ENCODE results near the gene SAMD4A.
A peak's percentile ranks its signal among the peaks of the same experiment; 100 is the strongest.

SAMD4A gene

DNA sequence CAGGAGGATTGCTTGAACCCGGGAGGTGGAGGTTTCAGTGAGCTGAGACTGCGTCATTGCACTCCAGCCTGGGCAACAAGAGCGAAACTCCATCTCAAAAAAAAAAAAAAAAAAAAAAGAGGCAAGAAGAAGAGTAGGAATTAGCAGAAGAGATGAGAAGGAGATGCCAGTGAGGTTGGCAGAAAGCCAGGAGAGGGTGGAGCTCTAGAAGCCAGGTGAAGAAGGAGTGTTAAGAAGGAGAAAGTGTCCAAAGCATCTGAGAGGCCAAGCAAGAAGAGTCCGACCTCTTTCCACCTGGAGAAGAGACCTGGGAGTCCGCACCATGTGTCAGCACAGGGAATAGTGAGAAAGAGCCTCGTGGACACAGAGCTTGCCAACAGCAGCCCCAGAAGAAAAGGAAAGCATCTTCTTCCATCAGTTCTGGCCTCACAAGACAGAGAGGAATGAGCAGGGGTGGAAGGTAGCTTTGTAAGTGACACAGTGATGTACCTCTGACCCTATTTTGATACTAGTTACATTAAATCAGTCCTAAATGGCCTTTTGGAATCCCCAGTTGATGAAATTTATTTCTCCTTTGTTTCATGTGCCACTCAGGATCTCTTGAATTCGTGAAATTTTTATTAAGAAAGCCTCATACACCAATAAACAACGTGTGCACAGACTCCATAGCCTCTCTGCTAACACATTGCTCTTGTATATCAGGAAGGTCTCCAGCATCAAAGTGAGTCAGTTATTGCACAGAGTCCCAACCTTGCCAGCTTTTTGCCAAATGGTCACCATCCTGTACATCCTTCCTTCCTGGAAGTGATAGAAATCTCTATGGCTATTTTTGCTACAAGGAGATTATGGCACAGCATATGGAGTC, 70.6 kb downstream of the SAMD4A start:
- DNase-seq, result no peak

DNA sequence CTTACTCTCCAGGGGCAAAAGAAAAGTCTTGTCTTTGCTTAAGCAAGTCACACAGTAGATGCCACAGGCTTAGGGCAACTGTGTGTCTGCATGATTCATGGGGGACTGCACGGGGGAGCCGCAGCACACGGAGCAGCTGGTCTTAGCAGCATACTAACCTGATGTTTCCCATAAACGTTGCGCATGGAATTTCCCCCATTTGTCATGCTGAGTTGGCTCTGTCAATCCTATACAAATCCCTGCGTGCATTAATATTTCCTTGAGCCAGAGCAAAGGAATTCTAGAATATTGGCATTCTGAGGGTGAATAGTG, 71.2 kb downstream of the SAMD4A start:
- no peak for DNase-seq

DNA sequence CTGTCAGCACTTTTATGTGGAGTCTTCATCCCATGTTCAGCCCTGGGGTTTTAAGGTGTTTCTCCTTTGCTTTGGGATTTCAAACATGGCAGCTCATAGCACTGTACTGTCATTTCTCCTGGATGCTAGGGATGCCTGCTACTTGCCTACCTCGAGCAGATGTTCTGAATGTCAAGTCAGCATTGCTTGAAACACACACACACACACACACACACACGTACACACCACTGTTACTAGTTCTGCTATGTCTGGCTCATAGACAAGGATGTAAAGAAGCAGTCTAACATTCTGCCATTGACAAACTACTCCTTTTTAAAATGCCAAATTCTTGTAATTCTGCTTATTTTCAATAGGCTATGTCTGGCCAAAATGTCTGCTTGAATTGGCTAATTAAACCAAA, 72.7 kb downstream of the SAMD4A start:
- DNase-seq, result no peak

DNA sequence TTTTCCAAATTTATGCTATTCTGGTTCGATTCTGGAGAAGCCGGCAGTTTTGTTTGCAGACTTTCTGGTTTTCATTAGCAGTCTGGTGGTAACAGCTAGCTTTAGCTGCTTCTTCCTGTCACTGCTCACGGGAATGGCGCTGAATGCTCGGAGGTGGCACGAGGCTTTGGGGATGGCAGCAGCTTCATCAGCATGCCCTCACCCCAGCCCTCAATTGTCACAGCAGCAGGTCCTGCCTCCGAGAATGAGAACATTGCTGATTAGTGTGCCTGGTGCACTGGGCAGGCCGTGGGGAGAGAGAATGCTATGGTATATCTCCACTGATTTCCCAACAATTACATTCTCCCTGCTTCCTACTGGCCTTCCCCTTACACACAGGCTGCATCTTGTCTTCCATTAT, 73.6 kb downstream of the SAMD4A start:
- DNase-seq, result no peak

DNA sequence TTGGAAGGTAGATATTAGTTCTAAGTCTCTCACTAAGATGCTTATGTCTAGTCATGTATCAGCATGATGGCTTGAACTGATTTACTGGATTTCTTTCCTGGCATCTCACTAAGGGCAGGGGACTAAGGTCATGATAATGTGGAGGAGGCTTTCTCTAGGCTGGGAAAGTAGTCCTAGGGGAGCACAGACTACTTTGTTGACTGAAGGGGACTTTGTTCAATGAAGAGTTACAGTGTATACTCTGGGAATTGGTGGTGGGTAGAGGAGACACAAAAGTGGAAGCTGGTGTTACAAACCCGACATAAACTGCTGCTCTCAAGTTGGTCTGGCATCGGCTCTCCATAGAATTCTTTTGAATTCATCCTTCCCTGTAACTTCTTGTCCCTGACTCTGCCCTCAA, 75.2 kb downstream of the SAMD4A start:
- DNase-seq, result no peak

DNA sequence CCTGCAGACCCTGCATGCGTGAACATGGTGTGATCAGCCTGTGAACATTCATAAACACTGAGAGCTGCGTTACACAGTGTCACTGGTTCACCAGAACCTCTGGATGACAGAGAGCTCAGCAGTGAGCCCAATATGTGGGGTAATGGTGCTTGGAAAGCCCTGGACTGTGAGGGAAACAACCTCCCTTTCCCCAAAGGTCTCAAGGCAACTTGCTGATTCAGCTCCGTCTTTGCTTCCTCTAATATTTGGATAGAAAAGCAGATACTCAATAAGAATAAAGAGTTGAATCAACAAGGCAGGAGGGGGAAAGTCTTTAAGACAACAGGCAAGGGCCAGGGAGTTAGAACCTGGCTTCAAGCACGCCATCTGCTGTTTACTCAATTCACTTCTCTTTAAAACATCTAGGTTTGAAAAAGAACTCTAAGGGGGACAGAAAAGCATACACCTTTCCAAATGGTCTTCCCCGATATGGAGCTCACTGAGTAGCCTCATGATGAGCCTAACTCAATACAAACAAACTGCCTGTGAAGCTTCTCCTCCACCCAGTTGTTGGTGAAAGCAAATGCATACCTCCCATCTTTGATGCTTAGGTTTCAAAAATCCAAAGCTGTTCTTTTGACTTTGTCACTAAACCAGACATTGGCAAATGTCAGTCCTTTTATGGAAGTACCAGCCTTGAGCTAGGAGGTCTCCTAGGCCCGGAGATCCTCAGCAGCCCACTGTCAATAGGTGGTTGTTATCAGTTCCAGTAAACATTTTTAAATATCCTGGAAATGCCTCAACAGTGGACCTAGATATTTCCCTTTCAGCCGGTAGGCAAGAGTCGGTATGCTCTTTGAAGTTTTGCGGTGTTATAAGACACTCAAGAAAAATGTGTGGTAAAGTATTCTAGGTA, 76.1 kb downstream of the SAMD4A start:
- DNase-seq, result peak; percentile 21 to 46

DNA sequence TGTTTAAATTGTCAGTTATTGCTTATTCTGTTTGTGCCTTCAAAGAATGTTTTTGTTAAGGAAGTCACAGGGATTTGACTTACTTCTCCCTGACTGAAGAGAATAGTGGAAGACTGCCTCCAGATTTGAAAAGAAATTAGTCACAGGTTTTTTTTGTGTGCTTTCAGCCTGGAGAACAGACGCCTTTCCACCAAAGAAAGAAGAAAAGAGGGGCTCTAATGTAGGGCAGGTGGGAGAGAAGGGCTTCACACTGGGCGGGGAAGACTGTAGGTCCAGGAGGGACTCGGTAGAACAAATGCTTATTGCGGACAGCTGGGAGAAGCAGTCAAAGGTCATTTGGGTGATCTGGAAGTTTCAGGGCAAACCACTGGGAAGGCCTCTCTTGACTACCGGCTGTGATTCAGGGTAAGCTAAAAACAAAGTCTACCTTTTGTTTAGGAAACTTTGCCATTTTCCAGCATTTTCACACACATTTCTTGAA, 76.8 kb downstream of the SAMD4A start:
- no peak for DNase-seq

DNA sequence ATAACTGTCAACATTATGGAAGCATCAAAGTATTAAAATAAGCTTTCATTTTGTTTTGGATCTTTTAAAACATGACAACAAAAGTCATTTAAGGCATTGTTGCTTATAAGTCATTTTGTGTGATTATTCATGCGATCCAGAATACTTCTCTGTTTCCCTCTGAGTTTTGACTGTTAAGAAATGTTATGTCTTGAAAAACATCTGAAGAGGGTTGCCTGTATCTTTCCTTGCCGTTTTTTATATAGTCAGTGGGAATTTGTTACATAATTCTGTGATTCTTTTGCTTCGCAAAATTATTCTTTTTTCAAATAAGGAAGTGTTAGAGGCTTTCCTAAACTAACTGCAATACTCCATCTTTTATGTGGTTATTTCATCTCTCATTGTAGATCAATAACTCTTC, 78.7 kb downstream of the SAMD4A start:
- DNase-seq, result no peak

DNA sequence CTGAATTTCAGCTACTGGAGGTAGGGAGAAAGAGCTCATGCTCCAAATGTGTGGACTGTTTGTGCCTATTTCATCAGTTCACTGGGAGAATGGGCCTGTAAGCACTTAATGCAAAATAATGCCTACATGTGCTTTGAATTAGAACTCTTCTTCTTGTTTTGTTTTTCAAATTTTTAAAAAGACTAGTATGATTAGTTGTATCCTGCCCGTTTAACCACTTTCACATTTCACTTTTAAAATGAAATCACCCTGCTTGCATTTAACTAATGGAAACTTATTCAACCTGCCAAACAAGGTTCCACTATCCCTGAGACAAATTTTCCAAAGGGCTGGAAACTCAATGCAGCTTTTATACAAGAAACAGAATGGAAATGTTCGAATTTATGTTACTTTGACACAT, 79.7 kb downstream of the SAMD4A start:
- DNase-seq, result no peak

DNA sequence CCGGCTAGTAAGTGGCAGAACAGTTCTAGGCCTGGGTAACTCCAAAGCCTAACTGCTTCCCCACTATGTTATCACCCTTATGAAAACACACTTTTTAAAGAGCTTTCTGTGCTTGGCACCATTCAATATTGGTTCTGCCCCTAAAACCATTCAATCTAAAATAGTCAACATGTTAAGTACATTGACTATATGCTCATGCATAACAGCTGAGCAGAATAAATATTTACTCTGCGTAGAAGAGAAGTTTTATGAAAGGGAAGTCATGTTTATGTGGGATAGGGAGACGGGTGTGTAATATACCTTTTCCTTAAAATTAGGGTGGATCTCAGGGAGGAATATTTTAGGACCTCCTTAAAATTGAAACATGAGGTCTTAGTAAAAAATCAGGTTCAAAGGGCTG, 80.5 kb downstream of the SAMD4A start:
- DNase-seq, result no peak

DNA sequence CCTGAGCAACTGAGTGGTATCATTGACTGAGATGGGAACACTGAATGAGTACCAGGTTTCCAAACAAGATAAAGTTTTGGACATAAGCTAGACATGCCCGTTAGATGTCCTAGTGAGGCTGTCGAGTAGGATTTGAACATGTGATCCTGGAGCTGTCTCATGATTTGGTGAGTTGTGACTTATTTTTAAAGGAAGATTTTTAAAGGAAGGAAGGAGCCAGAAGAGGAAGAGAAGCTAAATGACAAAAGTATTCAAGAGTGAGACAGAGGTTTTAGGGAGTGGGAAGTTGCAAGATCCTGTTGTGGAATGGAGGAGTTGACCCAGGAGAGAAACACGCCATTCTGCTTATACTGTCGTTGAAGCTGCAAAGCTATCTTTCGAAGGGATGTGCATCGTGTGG, 82.1 kb downstream of the SAMD4A start:
- no peak for DNase-seq

DNA sequence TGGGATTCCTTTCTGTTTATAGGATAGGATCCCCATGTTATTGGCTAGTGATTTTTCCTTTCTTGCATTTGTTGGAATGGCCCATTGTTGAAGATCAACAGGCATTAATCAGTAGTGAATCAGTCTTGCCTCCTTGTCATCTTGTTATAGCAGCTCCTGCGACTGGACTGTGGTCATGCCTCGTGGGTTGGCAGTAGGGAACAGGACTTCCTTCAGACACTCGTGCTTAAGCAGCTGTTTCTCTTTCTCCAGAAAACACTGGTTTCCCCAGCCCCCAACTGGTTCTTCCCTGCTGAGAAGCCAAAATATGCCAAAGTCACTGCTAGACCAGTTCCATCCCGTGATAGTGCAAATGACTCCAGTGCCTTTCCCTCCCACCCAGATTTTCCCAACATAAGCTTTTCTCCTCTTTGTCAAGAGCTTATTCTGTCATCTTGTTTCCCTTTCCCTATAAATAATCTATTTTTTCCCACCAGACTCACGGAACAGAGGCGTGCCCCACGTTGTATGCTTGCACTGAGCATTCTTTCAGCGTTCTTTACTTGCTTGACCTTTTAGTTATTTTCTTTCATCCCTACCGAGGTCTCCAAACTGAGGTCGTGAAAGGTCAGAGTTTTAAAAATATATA, 83.5 kb downstream of the SAMD4A start:
- no peak for DNase-seq

DNA sequence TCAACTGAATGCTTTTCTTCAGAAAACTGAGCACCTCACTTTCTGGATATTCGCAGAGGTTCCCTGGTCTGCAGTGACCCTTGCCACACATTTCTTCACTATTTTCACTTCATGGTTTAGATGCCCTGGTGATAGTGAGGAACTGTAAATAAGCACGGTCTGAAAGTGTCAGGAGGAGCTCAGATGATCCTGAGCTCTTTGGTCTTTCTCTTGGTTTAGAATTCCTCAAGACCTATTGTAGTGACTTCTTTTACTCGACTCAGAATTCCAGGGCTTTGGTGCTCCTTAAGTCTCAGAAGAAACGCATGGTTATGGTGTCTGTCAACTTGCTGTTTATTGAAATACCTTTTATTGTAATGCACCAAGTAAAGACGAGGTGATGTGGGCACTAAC, 84.0 kb downstream of the SAMD4A start:
- DNase-seq, result no peak

DNA sequence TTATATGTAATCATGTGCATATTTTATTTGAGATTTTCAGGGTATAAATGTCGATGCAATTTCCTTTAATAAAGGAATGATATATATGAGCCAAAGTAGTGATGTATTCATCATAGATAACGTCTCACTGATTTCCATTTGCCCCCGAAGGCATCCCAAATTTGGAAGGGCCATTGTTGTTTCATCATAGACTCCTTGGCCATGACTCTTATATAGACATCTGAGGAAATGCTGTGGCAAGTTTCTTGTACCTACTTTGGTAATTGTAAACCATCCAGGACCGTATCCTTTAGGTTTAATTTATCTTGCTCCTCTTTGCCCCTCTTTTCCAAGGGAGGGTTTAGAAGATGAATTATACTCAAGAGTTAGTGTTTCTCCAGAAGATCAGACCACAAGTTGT, 84.7 kb downstream of the SAMD4A start:
- DNase-seq, result no peak

DNA sequence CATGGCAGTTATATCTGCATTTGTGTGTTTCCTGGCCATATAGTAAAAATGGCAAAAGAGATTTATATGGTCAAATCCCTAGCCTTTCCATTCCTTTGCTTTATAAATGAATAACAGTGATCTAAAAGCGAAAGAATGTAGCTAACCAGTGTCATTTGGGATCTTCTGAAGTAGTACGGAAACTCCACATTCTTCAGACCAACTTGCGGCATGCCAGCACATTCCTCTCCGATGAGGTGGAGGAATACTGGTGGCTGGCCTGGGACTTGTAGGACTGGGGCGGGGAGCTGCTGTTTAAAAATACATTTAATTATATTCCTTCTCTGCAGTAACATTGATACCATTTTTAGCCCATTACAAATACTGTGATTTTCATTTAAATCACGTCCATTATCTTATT, 85.3 kb downstream of the SAMD4A start:
- DNase-seq, result no peak

DNA sequence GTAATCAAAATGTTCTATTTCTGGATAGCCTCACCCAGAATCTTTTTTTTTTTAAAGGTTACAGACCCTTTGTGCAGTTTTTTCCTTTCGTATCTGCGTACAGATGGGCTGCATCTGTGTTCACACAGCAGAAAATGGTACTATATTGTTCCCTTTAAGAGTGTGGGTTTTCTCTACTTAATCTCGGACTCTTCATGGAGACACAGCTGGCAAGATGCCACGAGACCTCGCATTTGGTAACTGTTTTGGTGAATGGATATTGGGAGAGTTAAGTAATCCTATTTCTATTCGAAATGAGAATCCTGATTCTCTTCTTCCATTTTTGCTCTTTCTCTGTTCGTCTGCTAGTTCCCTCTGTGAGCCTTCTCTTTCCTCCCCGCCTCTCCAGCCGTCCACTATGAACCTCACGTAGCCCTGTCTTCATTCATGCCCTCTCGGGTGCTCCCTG, 85.7 kb downstream of the SAMD4A start:
- DNase-seq, result no peak

DNA sequence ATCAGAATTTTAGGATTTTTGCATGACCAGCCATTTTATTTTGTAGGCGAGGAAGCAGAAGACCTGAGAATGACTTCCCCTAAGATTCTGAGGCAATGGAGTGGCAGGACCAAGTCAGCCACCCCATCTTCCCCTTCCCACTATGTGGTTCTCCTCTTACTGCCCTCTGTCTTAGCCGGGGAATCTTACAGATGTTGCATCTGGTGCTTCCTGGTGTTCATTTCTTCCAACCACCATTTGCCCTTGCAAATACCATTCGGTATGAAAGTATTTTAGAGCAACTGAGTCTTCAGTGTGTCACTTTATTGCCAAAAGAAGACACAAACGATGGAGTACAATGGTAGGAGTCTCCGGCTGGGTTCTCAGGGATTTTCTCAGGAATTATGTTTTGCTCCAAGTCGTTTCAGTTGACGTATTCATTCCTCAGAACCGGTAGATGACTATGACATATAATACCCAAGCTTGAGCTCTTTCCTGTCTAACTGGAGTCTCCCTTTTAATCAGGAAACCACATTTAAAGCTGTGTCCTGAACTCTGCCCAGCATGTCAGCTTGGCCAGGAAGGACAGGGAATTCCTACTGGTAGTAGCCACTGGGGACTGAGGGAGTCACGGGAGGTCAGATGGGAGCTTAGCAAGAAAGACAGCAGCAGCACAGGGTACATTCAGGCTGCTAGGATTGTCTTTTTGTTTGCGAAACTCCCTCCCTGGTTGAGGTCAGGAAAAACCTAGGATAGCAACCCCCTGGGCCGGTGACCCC, 87.0 kb downstream of the SAMD4A start:
- DNase-seq, result no peak

DNA sequence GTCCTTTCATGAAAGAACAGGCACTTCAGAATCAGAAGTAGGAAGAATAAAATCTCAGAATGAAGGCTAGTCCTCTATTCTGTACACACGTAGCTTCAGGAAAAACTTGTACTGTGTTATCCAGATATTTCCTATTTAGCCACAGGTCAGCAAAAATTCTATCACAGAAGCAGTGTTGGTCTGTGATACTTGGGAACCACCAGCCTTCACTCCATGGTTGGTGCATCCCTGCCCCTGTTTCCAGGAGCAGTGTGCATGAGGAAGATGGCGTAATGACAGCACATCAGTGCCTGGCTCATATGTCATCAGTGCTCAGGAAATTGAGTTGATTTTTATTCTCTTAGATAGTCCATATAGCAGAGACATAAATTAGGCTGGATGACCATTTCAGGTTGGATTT, 87.7 kb downstream of the SAMD4A start:
- DNase-seq, result no peak

DNA sequence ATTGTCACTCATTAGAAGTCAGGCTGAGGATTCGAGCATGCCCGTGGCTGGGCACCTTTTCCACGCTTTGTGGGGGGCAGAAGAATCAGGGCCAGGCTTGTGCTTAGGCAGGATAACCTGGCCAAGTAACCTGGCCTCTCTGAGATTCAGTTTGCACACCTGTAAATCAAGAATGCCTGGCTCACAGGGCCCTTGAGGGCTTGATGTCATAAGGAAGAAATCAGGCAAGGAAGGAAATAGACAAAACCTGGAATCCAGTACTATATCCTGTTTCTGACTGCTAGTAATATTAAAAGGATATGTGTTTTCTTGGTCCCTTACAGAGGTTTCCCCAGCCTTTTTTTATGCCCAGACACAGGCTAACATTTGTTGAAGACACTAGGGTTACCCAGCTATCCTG, 91.9 kb downstream of the SAMD4A start:
- DNase-seq, result no peak

DNA sequence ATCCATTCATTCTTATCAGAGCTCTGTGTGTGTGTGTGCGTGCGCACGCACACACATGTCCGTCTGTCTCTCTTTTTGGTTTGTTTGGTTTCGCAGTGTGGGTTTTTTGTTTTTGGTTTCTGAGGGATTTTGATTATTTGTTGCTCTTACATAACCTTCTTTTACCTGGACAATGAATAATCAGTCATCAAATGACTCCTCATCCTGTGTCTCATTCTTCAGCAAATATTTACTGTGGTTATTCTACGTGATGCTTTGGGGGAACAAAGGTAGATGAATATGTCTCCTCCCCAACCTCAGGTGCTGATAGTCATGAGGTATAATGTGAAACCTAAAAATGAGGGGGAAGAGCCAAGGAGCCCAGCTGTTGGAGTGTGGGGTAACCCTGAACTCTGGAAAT, 92.4 kb downstream of the SAMD4A start:
- no peak for DNase-seq

DNA sequence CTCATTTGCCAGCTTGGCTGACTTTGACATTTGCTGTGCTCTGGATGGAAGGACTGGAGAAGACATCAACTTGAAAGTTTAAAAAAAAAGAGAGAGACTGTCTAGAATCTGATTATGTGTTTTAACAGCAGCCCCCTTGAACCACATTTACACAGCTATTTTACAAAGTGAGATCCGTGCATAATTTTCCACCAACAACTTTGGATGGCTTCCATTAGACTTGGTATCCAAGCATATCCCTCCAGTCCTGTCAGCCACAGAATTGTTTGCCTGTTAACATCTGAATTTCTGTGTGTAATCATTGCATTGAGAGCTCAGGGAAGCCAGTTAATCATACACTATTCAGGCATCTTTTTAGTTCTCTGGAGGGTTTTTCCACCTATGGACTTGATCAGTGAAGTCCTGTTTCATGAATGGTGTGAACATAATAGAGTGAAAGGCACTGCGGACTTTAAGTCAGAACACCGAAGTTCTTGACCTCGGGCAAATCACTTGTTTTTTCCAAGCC, 93.7 kb downstream of the SAMD4A start:
- no peak for DNase-seq

DNA sequence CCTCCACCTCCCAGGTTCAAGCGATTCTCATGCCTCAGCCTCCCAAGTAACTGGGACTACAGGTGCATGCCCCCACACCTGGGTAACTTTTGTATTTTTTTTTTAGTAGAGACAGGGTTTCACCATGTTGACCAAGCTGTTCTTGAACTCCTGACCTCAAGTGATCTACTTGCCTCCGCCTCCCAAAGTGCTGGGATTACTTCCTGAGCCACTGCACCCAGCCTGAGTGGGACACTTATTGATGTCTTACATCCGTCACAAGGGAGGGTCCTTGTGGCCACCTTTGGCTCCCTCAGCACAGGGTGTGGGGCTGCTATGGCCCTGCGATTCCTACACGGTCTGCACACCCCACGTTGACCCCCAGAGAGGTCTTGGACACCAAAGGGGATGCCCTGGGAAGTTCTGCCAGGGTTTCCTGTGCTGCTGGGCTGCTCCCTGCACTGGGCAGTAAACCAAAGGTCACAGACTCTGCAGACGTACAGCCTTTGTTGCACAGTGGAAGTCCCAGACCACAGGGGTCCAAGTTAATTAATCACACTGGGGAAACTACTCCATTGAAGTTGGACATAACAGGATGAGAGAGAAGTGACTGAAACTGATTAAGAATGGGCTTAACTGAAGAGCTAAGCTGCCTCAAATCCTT, 95.7 kb downstream of the SAMD4A start:
- no peak for DNase-seq

Measured in CD4-positive, alpha-beta T cell treated with Interleukin-4 for 1 hour (primary cell).